ENCODE data around the gene MEGF11.

Gene MEGF11

DNA sequence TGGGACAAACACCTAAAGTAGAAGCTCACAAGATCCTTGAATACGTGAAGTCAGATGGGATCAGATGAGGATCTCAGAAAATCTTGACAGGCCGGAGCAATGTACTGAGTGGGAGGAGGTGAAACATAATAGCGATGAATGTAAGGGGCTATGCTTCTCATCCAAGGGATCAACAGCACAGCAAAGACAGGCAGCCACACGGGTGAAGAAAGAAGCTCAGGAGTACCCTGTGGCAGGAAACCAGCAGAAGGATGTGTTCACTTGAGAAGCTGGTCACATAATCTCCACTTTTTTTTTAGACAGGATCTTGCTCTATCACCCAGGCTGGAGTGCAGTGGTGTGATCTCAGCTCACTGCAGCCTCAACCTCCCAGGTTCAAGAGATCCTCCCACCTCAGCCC, 92.4 kb downstream of the MEGF11 start:
- TF ChIP-seq, protein P1, sequence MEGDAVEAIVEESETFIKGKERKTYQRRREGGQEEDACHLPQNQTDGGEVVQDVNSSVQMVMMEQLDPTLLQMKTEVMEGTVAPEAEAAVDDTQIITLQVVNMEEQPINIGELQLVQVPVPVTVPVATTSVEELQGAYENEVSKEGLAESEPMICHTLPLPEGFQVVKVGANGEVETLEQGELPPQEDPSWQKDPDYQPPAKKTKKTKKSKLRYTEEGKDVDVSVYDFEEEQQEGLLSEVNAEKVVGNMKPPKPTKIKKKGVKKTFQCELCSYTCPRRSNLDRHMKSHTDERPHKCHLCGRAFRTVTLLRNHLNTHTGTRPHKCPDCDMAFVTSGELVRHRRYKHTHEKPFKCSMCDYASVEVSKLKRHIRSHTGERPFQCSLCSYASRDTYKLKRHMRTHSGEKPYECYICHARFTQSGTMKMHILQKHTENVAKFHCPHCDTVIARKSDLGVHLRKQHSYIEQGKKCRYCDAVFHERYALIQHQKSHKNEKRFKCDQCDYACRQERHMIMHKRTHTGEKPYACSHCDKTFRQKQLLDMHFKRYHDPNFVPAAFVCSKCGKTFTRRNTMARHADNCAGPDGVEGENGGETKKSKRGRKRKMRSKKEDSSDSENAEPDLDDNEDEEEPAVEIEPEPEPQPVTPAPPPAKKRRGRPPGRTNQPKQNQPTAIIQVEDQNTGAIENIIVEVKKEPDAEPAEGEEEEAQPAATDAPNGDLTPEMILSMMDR (IDR thresholded peaks at IDR 0.05; ENCODE audit: unreplicated experiment in 3 of 3), result no peak
- H3K27me3 Mint-ChIP-seq (ENCODE audit: low read depth), result peaks cover 37% of the 10 kb centered on the region
- H3K27ac Mint-ChIP-seq, result no peak overlapping the region
- H3K36me3 Mint-ChIP-seq (ENCODE audit: low read depth), result no peaks in the 10 kb centered on the region
- H3K9me3 Mint-ChIP-seq, result no peaks in the 10 kb centered on the region
- peaks cover 7% of the 10 kb centered on the region for H3K4me1 Mint-ChIP-seq
- no peak overlapping the region for H3K4me3 Mint-ChIP-seq

DNA sequence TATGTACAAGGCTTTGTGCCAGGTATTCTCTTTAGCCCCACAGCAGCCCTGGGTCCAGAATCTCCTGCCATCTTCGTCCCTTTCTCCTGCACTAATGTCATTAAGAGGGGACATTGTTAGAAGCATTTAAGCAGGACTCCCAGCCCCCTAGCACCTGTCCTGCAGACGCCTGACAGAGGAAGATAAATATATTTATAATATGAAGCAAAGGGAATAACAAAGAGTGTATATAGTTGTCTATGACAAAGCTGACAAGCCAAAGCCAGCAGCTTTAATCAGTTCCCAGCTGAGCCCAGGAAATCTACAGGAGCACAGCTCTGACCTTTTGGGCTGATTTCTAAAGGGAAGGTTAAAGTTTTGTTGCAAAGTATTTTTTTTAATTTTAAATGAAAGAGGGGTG, 96.0 kb downstream of the MEGF11 start:
- Mint-ChIP-seq H3K27ac (no peak overlapping the region), H3K4me1 (peaks cover 11% of the 10 kb centered on the region), H3K27me3 (ENCODE audit: low read depth) (peaks cover 53% of the 10 kb centered on the region), H3K36me3 (ENCODE audit: low read depth) (no peaks in the 10 kb centered on the region), H3K9me3 (no peaks in the 10 kb centered on the region), H3K4me3 (no peak overlapping the region)
- TF ChIP-seq, protein P1 (IDR thresholded peaks at IDR 0.05; ENCODE audit: unreplicated experiment in 3 of 3), result no peak

DNA sequence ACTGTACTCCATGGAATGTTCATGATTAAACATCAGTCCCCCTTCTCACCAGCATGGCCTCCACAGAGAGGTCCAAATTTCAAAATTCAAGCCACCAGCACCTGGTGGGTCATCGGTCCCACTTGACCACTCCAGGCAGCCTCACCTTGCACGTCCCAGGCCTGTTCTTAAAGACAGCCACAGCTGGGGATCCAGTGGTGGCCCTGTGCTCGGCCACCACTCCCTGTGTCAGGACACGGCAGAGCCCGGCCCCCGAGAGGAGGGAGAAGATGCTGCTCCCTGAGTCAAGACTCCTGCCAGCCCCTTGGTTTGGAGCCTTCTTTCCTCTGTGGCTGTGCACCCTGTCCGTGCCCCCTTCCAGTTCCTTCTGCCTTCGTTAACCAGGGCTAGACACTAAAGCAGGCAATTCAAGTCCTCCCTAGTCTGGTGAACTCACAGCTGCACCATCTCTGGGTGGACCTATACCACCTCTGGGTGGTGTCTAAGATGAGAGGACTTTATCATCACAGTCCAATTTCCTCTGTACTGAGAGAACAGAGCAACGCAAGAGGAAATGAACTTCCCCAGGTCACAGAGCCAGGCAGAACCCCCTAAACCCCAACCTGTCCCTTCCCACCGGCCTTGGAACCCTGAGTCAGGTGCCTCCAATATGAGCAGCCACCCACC, 97.1 kb downstream of the MEGF11 start:
- H3K36me3 Mint-ChIP-seq (ENCODE audit: low read depth), result no peaks in the 10 kb centered on the region
- H3K4me3 Mint-ChIP-seq, result no peak overlapping the region
- TF ChIP-seq, protein P1 (IDR thresholded peaks at IDR 0.05; ENCODE audit: unreplicated experiment in 3 of 3), result no peak
- no peak overlapping the region for H3K27ac Mint-ChIP-seq
- H3K27me3 Mint-ChIP-seq (ENCODE audit: low read depth), result peaks cover 61% of the 10 kb centered on the region
- H3K9me3 Mint-ChIP-seq, result no peaks in the 10 kb centered on the region
- H3K4me1 Mint-ChIP-seq, result peaks cover 11% of the 10 kb centered on the region

DNA sequence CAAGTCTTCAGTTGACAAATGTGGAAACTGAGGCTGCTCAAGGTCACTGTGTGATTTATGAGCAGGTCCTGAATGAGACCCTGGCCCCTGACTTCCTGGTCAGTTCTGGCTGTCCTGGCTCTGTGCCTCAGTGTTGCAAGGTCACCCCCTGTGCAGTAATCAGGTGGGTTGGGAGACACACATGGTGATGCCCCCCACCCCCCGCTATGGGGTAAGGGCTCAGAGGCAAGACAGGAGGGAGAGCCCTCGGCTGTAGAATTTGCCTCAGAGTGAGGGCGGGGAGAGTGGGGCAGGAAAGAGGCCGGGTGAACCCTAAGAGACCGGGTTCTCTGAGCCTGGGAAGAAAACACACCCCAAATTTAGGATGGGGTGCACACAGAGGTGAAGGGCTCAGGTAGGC, 98.5 kb downstream of the MEGF11 start:
- TF ChIP-seq, protein P1 (IDR thresholded peaks at IDR 0.05; ENCODE audit: unreplicated experiment in 3 of 3), result no peak
- Mint-ChIP-seq H3K9me3 (no peaks in the 10 kb centered on the region), H3K4me3 (no peak overlapping the region), H3K4me1 (peaks cover 7% of the 10 kb centered on the region), H3K27me3 (ENCODE audit: low read depth) (peaks cover 66% of the 10 kb centered on the region), H3K36me3 (ENCODE audit: low read depth) (no peaks in the 10 kb centered on the region), H3K27ac (no peak overlapping the region)

DNA sequence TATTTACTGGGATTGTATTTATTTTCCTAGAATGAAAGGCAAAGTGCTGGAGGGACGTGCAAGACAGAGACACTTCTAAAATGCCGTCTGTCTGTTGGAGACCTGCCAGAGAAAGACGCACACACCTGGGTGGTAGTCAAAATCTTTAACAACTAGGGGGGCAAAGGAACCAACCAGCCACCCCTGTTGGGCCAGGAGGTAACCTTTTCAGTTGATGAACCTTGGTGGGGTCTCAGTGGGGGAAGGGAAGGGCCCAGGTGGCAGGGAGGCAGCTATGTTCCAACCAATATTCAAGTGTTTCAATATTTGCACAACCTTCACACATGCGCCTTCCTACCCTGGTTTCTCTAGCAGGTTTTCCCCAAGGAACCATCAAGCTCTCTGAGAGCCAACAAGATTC, 99.0 kb downstream of the MEGF11 start:
- TF ChIP-seq, protein P1 (IDR thresholded peaks at IDR 0.05; ENCODE audit: unreplicated experiment in 3 of 3), result no peak
- peaks cover 7% of the 10 kb centered on the region for H3K4me1 Mint-ChIP-seq
- peaks cover 71% of the 10 kb centered on the region for H3K27me3 Mint-ChIP-seq (ENCODE audit: low read depth)
- no peaks in the 10 kb centered on the region for H3K36me3 Mint-ChIP-seq (ENCODE audit: low read depth)
- H3K27ac Mint-ChIP-seq, result no peak overlapping the region
- H3K4me3 Mint-ChIP-seq, result no peak overlapping the region
- H3K9me3 Mint-ChIP-seq, result no peaks in the 10 kb centered on the region
